ENCODE data around the gene KRTAP9-3.
"Not testable (repeated sequence)": the region's sequence is repeated elsewhere in the genome, so short reads cannot be mapped to it uniquely, and the experiment has no call there.

The KRTAP9-3 gene, protein sequence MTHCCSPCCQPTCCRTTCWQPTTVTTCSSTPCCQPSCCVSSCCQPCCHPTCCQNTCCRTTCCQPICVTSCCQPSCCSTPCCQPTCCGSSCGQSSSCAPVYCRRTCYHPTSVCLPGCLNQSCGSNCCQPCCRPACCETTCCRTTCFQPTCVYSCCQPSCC

DNA sequence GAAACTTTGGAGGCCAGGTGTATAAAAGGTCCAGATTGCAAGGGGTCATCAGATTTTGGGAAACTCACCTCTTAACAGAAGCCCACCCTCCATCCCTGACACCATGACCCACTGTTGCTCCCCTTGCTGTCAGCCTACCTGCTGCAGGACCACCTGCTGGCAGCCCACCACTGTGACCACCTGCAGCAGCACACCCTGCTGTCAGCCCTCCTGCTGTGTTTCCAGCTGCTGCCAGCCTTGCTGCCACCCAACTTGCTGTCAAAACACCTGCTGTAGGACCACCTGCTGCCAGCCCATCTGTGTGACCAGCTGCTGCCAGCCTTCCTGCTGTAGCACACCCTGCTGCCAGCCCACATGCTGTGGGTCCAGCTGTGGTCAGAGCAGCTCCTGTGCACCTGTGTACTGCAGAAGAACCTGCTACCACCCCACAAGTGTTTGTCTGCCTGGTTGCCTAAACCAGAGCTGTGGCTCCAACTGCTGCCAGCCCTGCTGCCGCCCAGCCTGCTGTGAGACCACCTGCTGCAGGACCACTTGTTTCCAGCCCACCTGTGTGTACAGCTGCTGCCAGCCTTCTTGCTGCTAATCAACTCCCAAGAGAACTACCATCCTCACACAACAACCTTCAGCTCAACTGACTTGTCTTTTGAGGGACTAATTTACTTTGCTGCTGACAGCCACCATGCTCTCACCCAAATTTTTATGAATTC, at the start of gene KRTAP9-3:
TSS of gene KRTAP9-3 (plus strand) at position 51 of the 707 bp plus-strand sequence. CDS start at position 104, 53 bp downstream.
- DNase-seq (ENCODE audit: low read depth, low spot score), result not testable (repeated sequence)

DNA sequence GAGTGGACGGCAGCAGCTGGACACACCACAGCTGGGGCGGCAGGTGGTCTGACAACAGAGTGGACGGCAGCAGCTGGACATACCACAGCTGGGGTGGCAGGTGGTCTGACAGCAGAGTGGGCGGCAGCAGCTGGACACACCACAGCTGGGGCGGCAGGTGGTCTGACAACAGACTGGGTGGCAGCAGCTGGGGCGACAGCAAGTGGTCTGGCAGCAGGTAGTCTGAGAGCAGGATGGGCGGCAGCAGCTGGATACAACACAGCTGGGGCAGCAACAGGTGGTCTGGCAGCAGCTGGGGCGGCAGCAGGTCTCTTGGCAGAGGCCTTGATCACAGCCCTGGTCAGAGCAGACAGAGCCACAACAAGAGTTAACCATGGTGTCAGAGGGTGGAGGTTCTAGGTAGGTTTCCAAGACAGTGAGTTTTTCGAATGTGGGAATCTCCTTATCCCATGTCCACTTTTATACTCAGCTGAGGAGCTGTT, 47.7 kb upstream of the KRTAP9-3 start, which contains the start of gene KRTAP4-1:
TSS of gene KRTAP4-1 (minus strand) at position 432 of the 482 bp plus-strand sequence. CDS start at position 375, 57 bp downstream.
- no peak for DNase-seq (ENCODE audit: low read depth, low spot score)

DNA sequence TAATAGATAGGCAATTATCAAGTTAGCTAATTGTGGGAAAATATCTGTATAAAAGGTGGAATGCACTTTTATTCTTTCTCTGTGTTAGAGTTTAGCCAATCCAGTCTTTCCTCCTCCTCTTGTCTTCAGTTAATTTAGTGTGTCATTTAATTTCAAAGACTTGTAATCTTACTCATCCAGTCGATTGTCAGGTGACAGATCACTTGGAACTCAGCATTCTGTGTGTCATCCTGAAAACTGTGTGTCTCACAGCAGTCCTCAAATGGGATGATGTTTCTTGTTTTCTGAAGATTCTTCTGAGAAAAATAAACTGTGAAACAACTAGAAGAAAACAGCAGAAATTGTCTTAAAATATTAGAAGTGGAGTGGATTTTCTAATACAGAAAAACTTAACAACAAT, 47.2 kb upstream of the KRTAP9-3 start:
- no peak for DNase-seq (ENCODE audit: low read depth, low spot score)

DNA sequence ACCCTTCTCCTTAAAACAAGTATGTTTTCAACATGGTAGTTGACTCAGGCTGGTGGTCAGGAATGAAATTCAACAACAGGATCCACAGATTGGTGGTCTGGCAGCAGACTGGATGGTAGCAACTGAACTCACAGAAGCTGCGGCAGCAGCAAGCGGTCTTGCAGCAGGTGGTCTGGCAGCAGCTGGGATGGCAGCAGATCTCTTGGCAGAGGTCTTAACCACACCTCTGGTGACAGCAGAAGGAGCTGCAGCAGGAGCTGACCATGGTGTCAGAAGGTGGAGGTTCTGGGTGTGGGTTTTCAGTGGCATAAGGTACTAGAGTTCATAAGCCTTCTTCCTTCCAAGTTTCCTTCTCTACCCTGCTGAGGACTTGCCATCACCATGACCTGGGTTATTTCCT, 45.4 kb upstream of the KRTAP9-3 start:
- no peak for DNase-seq (ENCODE audit: low read depth, low spot score)

DNA sequence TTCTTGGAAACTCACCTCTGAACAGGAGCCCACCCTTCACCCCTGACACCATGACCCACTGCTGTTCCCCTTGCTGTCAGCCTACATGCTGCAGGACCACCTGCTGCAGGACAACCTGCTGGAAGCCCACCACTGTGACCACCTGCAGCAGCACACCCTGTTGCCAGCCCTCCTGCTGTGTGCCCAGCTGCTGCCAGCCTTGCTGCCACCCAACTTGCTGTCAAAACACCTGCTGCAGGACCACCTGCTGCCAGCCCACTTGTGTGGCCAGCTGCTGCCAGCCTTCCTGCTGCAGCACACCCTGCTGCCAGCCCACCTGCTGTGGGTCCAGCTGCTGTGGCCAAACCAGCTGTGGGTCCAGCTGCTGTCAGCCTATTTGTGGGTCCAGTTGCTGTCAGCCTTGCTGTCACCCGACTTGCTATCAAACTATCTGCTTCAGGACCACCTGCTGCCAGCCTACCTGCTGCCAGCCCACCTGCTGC, 42.4 kb upstream of the KRTAP9-3 start, which contains the start of gene KRTAP9-1:
TSS of gene KRTAP9-1 (plus strand) at position 51 of the 482 bp plus-strand sequence. CDS start at position 51, 0 bp downstream.
- DNase-seq (ENCODE audit: low read depth, low spot score), result not testable (repeated sequence)

DNA sequence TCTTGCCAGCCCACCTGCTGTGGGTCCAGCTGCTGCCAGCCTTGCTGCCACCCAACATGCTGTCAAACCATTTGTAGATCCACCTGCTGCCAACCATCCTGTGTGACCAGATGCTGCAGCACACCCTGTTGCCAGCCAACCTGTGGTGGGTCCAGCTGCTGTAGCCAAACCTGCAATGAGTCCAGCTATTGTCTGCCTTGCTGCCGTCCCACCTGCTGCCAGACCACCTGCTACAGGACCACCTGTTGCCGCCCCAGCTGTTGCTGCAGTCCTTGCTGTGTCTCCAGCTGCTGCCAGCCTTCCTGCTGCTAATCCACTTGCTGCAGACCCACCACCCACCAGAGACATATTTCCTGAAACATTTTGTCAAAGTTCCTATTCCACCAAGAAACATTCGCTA, 41.9 kb upstream of the KRTAP9-3 start:
- no peak for DNase-seq (ENCODE audit: low read depth, low spot score)

DNA sequence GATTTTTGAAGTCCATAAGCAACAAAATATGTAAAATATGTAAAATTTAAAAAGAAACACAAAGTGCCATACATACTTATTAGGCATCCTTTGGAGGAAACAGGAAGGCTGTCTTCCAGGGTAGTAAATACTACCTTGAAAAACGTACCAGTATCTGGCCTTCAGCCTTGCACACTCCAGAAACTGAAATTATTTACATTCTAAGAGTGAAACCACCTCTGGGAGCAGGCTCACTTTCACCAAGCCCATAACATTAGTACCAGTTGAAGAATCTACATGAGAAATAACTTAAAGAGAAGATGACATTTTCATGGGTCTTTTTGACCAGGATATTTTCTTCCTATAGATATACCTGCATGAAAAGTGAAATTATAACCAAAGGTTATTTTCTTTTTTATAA, 36.2 kb upstream of the KRTAP9-3 start:
- DNase-seq (ENCODE audit: low read depth, low spot score), result no peak

DNA sequence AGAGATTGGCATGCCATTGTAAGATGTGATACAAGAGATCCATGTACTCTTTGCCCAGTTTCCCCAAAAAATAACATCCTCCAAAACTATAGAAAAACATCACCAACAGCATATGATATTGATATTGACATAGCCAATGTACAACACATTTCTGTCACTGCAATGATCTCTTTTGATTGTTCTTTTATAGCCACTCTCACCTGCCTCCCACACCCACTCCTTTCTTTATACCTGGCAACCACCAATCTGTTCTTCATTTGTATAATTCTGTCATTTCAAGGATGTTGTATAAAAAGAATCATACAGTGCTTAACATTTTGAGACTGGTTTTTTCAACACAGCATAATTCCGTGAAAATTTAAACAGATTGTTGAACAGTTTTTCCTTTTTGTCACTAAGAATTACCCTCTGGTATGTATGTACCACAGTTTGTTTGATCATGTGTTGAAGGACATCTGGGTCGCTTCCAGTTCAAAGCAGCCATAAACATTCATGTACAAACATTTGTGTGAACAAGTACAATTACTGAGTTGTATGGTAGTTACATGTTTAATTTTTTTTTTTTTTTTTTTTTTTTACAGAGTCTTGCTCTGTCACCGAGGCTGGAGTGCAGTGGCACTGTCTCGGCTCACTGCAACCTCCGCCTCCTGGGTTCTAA, 32.7 kb upstream of the KRTAP9-3 start:
- DNase-seq (ENCODE audit: low read depth, low spot score), result no peak

DNA sequence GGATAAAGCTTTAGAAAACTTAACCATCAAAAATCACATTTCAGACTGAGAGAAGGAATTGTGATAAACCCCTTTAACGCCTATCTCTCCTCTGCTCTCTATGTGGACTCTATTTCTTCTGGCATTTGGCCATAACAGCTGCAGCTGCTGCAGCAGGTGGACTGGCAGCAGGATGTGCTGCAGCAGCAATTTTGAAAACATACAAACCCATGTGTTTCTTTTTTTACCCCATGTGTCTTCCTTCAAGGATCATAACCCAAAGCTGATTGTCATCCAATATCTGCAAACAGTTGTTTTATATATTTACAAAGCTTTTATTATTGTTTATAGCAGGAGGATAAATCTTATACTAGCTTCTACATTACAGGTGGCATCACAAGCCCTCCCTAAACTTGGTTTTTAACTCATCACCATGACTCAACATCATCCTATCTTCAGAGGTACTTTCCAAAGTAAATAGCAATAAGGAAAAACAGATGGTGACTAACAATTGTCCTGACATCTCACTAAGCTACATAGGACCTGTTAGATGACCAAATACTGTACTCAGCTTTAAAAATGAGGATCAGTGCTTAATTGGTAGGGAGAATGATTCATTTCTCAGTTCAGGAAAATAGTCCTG, 20.3 kb upstream of the KRTAP9-3 start:
- DNase-seq (ENCODE audit: low read depth, low spot score), result no peak

DNA sequence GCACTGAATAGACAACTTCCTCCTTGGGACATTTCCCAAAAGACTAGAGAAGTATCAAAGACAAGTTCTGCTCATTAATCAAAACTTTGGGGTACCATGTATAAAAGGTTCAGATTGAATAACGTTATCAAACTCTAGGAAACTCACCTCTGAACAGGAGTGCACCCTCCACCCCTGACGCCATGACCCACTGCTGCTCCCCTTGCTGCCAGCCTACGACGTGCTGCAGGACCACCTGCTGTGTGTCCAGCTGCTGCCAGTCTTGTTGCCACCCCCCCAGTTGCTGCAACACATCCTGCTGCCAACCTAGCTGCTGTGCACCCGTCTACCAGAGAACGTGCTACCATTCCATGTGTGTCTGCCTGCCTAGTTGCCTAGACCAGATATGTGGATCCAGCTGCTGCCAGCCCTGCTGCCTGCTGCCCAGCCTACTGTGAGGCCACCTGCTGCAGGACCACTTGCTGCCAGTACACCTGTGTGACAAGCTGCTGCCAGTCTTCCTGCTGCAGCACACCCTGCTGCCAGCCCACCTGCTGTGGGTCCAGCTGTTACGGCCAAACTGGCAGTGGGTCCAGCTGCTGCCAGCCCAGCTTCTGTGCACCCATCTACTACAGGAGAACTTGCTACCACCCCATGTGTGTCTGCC, 19.6 kb upstream of the KRTAP9-3 start:
- no peak for DNase-seq (ENCODE audit: low read depth, low spot score)

DNA sequence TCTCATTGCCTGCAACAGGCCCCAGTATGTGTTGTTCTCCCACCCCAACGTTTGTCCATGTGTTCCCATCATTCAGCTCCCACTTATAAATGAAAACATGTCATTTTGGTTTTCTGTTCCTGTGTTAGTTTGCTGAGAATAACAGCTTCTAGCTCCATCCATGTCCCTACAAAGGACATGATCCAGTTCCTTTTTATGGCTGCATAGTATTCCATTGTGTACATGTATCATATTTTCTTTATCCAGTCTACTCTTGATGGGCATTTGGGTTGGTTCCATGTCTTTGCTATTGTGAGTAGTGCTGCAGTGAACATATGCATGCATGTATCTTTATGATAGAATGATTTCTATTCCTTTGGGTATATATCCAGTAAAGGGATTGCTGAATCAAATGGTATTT, 16.6 kb upstream of the KRTAP9-3 start:
- DNase-seq (ENCODE audit: low read depth, low spot score), result no peak

DNA sequence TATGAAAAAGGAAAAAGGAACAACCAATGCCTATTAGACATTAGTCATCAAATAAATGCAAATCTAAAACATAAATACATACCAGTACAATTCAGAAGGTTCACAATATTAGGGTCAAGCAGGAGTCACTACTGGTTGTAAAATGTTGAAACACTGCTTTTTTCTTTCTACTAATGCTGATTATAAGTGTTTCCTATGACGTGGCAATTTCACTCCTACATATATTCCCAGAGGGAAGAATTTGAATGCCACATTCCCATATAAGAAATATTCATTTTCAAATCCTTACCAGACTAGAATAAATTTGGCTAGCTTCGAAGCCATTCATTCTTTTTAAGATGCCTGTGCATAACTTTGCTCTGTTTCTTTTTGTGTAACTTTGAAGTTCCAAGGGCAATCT, 8.4 kb upstream of the KRTAP9-3 start:
- no peak for DNase-seq (ENCODE audit: low read depth, low spot score)

DNA sequence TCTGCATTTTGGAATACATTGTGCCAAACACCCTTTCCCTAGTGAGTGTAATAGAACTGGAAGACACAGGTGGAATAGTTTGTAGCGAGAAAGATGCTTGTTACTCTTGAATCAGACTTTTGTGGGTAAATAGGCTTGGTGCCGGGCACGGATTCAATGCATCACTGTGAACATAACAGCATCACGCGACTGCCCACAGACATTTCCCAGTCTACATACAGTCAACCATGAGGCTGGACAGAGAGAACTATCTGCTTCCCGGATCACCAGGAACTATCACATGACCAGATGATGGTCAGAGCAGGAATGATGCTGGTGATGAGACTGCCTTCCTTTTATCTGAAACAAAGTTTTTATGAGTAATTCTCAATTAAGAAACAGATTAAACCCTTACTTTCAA, 6.2 kb upstream of the KRTAP9-3 start:
- DNase-seq (ENCODE audit: low read depth, low spot score), result no peak

DNA sequence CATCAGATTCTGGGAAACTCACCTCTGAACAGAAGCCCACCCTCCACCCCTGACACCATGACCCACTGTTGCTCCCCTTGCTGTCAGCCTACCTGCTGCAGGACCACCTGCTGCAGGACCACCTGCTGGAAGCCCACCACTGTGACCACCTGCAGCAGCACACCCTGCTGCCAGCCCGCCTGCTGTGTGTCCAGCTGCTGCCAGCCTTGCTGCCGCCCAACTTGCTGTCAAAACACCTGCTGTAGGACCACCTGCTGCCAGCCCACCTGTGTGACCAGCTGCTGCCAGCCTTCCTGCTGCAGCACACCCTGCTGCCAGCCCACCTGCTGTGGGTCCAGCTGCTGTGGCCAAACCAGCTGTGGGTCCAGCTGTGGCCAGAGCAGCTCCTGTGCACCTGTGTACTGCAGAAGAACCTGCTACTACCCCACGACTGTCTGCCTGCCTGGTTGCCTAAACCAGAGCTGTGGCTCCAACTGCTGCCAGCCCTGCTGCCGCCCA, 5.6 kb upstream of the KRTAP9-3 start, which contains the start of gene KRTAP9-2:
TSS of gene KRTAP9-2 (plus strand) at position 51 of the 498 bp plus-strand sequence. CDS start at position 58, 7 bp downstream.
- DNase-seq (ENCODE audit: low read depth, low spot score), result not testable (repeated sequence)

DNA sequence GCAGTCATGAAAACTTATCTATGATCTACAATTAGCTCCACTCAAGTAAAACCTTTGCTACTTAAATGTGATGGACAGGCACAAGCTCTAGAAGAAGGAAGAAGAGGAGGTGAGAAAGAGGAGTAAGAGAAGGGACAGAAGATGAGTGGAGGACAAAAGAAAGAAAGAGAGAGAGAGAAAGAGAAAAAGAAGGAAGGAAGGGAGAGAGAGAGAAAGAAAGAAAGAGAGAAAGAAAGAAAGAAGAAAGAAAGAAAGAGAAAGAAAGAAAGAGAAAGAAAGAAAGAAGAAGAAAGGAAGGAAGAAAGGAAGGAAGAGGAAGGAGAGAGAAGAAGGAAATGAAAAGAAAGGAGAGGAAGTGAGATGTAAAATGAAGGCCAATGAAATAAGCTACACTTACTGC, 2.2 kb upstream of the KRTAP9-3 start:
- no peak for DNase-seq (ENCODE audit: low read depth, low spot score)

DNA sequence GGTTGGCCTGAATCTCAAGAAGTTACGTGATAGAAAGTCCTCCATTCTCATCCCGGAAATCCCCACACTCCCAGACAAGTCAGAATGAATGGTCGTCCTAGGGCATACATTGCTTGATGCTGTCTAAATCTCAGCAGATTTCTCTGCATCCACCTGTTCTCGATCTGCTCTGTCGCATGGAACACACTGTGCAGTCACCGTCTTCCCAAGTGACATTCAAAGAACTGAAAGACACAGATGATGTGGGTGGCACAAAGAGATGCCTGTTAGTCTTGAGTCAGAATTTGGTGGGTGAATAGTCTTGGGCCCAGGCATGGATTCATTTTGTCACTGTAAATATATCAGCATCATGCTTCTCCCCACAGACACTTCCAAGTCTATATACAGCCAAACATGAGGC, 518 bp upstream of the KRTAP9-3 start:
- DNase-seq (ENCODE audit: low read depth, low spot score), result no peak

DNA sequence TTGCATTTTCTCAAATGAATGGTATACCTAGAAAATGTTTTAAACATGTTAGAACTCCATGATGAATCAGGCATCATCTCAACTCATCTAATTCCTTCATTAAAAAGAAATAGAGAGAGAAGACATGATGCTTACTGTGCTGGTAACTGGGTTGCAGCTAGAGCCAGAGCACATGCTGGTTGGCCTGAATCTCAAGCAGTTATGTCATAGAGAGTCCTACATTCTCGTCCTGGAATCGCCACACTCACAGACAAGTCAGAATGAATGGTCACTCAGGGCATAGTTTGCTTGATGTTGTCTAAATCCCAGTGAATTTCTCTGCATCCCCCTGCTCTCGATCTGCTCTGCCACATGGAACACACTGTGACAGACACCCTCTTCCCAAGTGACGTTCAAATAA, 4.9 kb downstream of the KRTAP9-3 start:
- not testable (repeated sequence) for DNase-seq (ENCODE audit: low read depth, low spot score)

DNA sequence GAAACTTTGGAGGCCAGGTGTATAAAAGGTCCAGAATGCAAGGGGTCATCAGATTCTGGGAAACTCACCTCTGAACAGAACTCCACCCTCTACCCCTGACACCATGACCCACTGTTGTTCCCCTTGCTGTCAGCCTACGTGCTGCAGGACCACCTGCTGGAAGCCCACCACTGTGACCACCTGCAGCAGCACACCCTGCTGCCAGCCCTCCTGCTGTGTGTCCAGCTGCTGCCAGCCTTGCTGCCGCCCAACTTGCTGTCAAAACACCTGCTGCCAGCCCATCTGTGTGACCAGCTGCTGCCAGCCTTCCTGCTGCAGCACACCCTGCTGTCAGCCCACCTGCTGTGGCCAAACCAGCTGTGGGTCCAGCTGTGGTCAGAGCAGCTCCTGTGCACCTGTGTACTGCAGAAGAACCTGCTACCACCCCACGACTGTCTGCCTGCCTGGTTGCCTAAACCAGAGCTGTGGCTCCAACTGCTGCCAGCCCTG, 5.7 kb downstream of the KRTAP9-3 start, which contains the start of gene KRTAP9-8:
TSS of gene KRTAP9-8 (plus strand) at position 51 of the 489 bp plus-strand sequence. CDS start at position 104, 53 bp downstream.
- DNase-seq (ENCODE audit: low read depth, low spot score), result not testable (repeated sequence)

DNA sequence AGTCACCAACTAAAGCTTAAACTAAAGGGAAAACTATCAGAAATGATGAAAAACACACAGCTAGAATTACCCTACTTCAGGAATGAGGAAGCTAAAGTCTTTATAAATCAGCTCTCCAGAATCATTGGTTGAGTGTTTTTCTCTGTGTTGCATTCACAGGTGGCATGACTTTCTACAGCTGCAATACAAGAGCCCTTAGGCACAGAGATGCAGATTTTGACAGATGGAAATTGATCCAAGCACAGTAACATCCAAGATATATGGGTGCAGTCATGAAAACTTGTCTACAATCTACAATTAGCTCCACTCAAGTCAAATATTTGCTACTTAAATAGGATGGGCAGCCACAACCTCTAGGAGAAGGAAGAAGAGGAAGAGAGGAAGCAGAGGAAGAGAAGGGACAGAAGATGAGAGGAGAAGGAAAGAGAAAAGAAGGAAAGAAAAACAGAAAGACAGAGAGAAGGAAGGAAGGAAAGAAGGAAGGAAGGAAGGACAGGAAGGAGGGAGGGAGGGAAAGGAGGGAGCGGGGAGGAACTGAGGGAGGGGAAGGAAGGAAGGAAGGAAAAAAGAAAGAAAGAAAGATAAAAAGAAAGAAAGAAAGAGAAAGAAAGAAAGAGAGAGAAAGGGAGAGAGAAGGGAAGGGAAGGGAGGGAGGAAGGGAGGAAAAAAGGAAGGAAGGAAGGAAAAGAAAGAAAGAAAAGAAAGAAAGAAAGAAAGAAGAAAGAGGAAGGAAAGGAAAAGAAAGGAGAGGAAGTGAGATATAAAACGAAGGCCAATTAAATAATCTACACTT, 14.9 kb downstream of the KRTAP9-3 start:
- DNase-seq (ENCODE audit: low read depth, low spot score), result not testable (repeated sequence)
